Nephron (organoid): ENCODE data around the gene ASAP2.

ENCODE experiments used
- H3K27ac Mint-ChIP-seq, 3 experiments: 2 replicates each; pipeline ENCODE4 v1.8.0; 2020; ENCODE audit warnings: mixed read lengths in 3 of 3, mild to moderate bottlenecking in 2 of 3, moderate library complexity in 1 of 3
- H3K27me3 Mint-ChIP-seq: 2 replicates; pipeline ENCODE4 v1.8.0; 2021; ENCODE audit warnings: low read depth, mild to moderate bottlenecking, moderate library complexity, mixed read lengths
- H3K36me3 Mint-ChIP-seq: 2 replicates; pipeline ENCODE4 v1.8.0; 2020; ENCODE audit warnings: low read depth, mixed read lengths
- H3K4me1 Mint-ChIP-seq: 2 replicates; pipeline ENCODE4 v1.8.0; 2020; ENCODE audit warnings: mixed read lengths
- H3K4me3 Mint-ChIP-seq, 3 experiments: 2 replicates each; pipeline ENCODE4 v1.8.0; 2020; ENCODE audit warnings: mild to moderate bottlenecking in 3 of 3, mixed read lengths in 3 of 3, moderate library complexity in 2 of 3
- H3K9me3 Mint-ChIP-seq: 2 replicates; pipeline ENCODE4 v1.8.0; 2020; ENCODE audit warnings: mixed read lengths
- TF ChIP-seq, protein P1 (sequence below), 3 experiments: fragments of 200-600 bp; sonication (generic); IDR thresholded peaks; one replicate each; pipeline ENCODE4 v1.5.0; 2021; ENCODE audit warnings: antibody characterized with exemption in 3 of 3; ENCODE audit not compliant: unreplicated experiment in 3 of 3

ASAP2 gene

DNA sequence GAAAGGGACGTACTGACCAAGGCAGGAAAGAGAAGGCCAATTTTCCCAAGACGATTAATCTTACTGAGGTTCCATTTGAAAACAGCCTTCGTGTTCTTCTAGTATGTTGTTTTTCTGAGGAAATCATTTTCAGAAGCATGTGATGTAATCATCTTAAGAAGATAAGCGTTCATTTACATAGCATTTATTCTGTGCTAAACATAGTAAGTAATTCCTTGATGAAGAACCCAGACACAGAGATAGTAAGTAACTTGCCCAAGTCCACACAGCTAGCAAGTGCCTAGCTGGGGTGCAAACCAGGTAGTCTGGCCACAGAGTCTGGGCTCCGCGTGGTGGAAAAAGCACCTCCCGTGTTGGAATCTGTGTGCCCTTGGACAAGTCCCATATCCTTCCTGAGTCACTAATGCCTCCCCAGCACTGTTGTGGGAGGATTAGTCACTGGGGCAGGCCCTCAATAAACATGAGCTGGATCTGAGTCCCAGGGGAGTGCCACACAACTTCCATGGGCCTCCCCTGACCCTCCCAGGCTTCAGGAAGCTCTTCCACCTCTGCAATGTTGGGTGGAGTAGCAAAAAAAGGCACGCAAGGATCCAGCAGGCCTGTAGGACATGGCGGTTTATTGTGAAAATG, 26.9 kb upstream of the ASAP2 start:
- H3K27ac Mint-ChIP-seq, result peak overlapping the region; percentile 95 to 99 (median 98)
- H3K4me1 Mint-ChIP-seq, result peaks cover 29% of the 10 kb centered on the region
- no peaks in the 10 kb centered on the region for H3K27me3 Mint-ChIP-seq
- peaks cover 4% of the 10 kb centered on the region for H3K9me3 Mint-ChIP-seq
- TF ChIP-seq, protein P1, sequence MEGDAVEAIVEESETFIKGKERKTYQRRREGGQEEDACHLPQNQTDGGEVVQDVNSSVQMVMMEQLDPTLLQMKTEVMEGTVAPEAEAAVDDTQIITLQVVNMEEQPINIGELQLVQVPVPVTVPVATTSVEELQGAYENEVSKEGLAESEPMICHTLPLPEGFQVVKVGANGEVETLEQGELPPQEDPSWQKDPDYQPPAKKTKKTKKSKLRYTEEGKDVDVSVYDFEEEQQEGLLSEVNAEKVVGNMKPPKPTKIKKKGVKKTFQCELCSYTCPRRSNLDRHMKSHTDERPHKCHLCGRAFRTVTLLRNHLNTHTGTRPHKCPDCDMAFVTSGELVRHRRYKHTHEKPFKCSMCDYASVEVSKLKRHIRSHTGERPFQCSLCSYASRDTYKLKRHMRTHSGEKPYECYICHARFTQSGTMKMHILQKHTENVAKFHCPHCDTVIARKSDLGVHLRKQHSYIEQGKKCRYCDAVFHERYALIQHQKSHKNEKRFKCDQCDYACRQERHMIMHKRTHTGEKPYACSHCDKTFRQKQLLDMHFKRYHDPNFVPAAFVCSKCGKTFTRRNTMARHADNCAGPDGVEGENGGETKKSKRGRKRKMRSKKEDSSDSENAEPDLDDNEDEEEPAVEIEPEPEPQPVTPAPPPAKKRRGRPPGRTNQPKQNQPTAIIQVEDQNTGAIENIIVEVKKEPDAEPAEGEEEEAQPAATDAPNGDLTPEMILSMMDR (IDR thresholded peaks at IDR 0.05; ENCODE audit: unreplicated experiment in 3 of 3), result no peak
- H3K4me3 Mint-ChIP-seq, result no peak overlapping the region
- no peaks in the 10 kb centered on the region for H3K36me3 Mint-ChIP-seq

DNA sequence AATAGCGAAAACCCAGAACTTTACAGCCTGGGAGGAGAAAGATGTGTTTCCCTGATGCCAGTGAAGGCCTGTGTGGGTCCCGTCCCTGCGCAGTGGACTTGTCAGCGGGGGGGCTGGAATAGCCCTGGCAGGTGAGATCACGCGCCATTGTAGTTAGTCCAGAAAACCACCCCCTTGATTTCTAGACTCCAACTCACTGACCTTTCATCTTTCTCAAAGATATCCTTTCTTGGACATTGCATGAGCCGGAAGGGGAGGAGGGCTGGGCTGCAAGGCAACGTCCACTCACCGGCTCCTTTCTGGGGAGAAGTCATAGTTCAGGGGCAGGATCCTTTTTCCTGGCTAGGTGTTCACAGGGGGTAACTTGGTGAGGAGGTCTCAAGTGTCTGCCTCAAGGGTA, 22.3 kb upstream of the ASAP2 start:
- peaks cover 13% of the 10 kb centered on the region for H3K4me1 Mint-ChIP-seq
- no peak overlapping the region for H3K27ac Mint-ChIP-seq
- peaks cover 4% of the 10 kb centered on the region for H3K27me3 Mint-ChIP-seq
- H3K9me3 Mint-ChIP-seq, result peaks cover 4% of the 10 kb centered on the region
- TF ChIP-seq, protein P1 (IDR thresholded peaks at IDR 0.05; ENCODE audit: unreplicated experiment in 3 of 3), result no peak
- H3K4me3 Mint-ChIP-seq, result no peak overlapping the region
- H3K36me3 Mint-ChIP-seq, result no peaks in the 10 kb centered on the region

DNA sequence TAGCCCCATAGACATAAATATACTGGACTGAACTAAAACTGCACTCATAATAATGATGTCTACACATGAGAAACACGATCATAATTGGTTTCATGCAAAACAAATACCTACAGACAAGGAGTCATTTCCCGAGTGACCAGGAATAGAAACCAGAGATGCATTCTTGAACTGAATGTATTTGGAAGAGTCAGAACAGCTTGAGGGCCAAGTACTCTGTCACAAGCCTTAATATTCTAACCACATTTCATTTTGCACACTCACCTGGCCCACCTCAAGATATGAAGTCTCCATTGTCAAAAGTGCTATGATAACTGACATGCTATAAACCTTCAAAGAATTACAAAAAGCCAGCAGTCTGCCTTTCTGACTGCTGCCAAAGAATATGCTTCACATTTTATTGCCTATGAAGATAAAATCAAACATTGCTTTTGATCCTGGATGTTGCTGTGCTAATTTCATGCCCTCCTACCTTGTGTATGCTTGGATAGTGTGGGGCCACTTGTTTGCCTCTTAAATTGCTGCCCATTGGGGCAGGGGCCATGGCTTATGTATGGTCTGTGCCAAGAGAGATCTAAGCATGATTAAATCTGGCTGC, 18.9 kb upstream of the ASAP2 start:
- Mint-ChIP-seq H3K4me3 (no peak overlapping the region), H3K27ac (peak overlapping the region in 2 of 3 experiments; percentile 3 to 39), H3K36me3 (no peaks in the 10 kb centered on the region), H3K27me3 (peaks cover 4% of the 10 kb centered on the region), H3K4me1 (peaks cover 21% of the 10 kb centered on the region), H3K9me3 (no peaks in the 10 kb centered on the region)
- TF ChIP-seq, protein P1 (IDR thresholded peaks at IDR 0.05; ENCODE audit: unreplicated experiment in 3 of 3), result no peak

DNA sequence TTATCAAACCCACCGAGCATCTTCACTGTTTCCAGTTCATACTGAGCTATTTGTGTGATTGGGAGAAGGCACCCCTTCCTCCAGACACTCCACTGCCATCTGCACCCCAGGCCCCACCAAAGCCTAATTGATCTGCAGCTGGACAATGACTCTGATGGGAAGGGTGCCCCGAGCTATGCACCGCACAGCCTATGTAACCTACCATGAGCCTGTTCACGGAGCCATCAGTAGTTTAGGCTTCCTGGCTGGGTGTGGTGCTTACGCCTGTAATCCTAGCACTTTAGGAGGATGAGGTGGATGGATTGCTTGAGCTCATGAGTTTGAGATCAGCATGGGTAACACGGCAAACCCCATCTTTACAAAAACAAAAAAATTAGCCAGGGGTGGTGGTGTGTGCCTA, 17.8 kb upstream of the ASAP2 start:
- H3K27ac Mint-ChIP-seq, result no peak overlapping the region
- no peak overlapping the region for H3K4me3 Mint-ChIP-seq
- no peaks in the 10 kb centered on the region for H3K9me3 Mint-ChIP-seq
- H3K36me3 Mint-ChIP-seq, result no peaks in the 10 kb centered on the region
- TF ChIP-seq, protein P1 (IDR thresholded peaks at IDR 0.05; ENCODE audit: unreplicated experiment in 3 of 3), result no peak
- peaks cover 4% of the 10 kb centered on the region for H3K27me3 Mint-ChIP-seq
- H3K4me1 Mint-ChIP-seq, result peaks cover 27% of the 10 kb centered on the region

DNA sequence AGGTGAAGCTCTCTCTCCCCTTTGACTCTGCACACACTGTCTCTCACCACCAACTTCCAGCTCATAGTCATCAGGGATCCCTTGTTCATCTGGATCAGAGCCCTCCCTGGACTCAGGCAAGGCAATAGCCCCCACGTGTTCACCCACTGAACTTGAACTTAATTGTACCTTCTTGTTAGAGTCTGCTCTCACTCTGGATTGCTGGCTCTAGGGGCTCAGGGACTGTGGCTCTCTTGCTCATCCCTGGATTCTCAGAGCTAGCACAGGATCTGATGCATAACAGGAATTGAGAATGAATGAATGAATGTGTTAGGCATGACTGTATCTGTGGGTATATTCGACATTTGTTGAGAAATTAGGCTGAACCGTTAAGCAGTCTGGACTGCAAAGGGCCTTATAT, 16.7 kb upstream of the ASAP2 start:
- Mint-ChIP-seq H3K36me3 (no peaks in the 10 kb centered on the region), H3K9me3 (no peaks in the 10 kb centered on the region), H3K27ac (peak overlapping the region in 1 of 3 experiments; percentile 93), H3K4me1 (peaks cover 29% of the 10 kb centered on the region), H3K4me3 (no peak overlapping the region), H3K27me3 (peaks cover 4% of the 10 kb centered on the region)
- TF ChIP-seq, protein P1 (IDR thresholded peaks at IDR 0.05; ENCODE audit: unreplicated experiment in 3 of 3), result no peak

DNA sequence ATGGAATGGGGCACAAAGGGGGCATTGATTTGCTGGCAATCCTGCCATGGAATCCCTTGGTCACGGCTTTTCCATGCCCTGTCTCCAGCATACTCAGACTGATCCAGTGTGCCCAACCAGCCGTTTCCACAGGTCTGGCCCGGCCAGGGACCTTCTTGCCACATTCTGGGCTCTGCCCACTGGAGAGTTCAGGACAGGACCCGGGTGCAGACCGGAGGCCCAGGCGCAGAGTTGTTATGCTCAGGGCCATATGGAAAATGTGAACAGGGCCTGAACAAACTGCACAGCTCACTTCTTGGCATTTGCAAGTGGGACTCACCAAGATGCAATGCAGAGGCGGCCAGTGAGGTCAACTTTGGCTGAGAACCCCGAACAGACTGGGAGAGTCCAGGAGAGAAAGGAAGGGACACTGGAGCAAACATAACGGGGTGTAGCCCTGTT, 15.6 kb upstream of the ASAP2 start:
- peak overlapping the region; percentile 83 to 93 (median 90) for H3K27ac Mint-ChIP-seq
- H3K27me3 Mint-ChIP-seq, result peaks cover 4% of the 10 kb centered on the region
- H3K9me3 Mint-ChIP-seq, result no peaks in the 10 kb centered on the region
- H3K4me3 Mint-ChIP-seq, result peak overlapping the region in 1 of 3 experiments; percentile 19
- no peaks in the 10 kb centered on the region for H3K36me3 Mint-ChIP-seq
- TF ChIP-seq, protein P1 (IDR thresholded peaks at IDR 0.05; ENCODE audit: unreplicated experiment in 3 of 3), result no peak
- peaks cover 29% of the 10 kb centered on the region for H3K4me1 Mint-ChIP-seq
